ENCODE data around the gene RIPK4. TPM values are rescaled to one million over a fixed set of nuclear protein-coding genes. Genes with fewer than 3 reads are reported as not detected.
A peak's percentile ranks its signal among the peaks of the same experiment; 100 is the strongest.

Gene RIPK4
- total RNA-seq, 1 experiment from 2014 or later: 252 TPM

DNA sequence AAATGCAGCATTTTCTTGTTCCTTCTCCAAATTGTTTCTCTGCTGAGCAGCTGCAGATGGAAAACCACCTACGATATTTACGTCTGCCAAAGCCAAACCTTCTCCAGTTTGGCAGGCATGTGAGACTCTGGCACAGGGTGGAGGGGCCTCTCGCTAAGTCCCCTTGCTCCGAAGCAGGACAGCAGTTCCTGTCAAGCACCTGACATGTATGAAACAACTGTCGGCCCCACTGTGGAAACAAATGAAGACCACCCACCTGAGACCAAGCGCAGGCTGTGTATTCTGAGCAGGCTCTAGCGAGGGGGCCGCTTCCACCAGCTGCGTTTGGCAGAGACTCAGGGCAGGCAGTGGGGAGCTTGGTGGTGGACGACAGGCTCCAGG lies 74.7 kb downstream of the RIPK4 start:
- Histone ChIP-seq H3K4me1 (ENCODE audit: insufficient read depth, low read length) (peaks cover 13% of the 10 kb centered on the region), H3K9ac (ENCODE audit: low read length) (no peak overlapping the region), H3K79me2 (ENCODE audit: low read length) (no peaks in the 10 kb centered on the region), H3K27ac (ENCODE audit: low read length) (no peak overlapping the region), H3K27me3 (ENCODE audit: low read length) (no peaks in the 10 kb centered on the region), H3K9me2 (replicated peaks; ENCODE audit: low read length) (no peaks in the 10 kb centered on the region), H3K4me2 (ENCODE audit: low read length) (no peak overlapping the region), H3K9me3 (ENCODE audit: low read length) (no peaks in the 10 kb centered on the region), H2AFZ (ENCODE audit: low read length) (no peak overlapping the region), H3K36me3 (ENCODE audit: low read depth, low read length) (no peaks in the 10 kb centered on the region), H3K4me3 (ENCODE audit: low read length) (no peak overlapping the region), H3F3A (ENCODE audit: low read length, unreplicated experiment) (no peaks in the 10 kb centered on the region), H4K20me1 (ENCODE audit: low read length) (no peaks in the 10 kb centered on the region)
- BruUV-seq (replicated peaks): no TSS peak
- CTCF ChIA-PET: no interaction called here
- POLR2A ChIA-PET (ENCODE audit: unreplicated experiment): no interaction called here
- no peak for DNase-seq
- TF ChIP-seq EZH2 (IDR thresholded peaks at IDR 0.05; ENCODE audit: low read length, unreplicated experiment) (no peak), EZH2phosphoT487 (IDR thresholded peaks at IDR 0.05; ENCODE audit: borderline replicate concordance, low read length) (no peak)
- TF ChIP-seq, protein P1, sequence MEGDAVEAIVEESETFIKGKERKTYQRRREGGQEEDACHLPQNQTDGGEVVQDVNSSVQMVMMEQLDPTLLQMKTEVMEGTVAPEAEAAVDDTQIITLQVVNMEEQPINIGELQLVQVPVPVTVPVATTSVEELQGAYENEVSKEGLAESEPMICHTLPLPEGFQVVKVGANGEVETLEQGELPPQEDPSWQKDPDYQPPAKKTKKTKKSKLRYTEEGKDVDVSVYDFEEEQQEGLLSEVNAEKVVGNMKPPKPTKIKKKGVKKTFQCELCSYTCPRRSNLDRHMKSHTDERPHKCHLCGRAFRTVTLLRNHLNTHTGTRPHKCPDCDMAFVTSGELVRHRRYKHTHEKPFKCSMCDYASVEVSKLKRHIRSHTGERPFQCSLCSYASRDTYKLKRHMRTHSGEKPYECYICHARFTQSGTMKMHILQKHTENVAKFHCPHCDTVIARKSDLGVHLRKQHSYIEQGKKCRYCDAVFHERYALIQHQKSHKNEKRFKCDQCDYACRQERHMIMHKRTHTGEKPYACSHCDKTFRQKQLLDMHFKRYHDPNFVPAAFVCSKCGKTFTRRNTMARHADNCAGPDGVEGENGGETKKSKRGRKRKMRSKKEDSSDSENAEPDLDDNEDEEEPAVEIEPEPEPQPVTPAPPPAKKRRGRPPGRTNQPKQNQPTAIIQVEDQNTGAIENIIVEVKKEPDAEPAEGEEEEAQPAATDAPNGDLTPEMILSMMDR (conservative IDR thresholded peaks at IDR 0.05; ENCODE audit: low read depth, low read length): no peak
- no peak for ATAC-seq
- intact Hi-C loops (cut with micrococcal nuclease): no loop called here

DNA sequence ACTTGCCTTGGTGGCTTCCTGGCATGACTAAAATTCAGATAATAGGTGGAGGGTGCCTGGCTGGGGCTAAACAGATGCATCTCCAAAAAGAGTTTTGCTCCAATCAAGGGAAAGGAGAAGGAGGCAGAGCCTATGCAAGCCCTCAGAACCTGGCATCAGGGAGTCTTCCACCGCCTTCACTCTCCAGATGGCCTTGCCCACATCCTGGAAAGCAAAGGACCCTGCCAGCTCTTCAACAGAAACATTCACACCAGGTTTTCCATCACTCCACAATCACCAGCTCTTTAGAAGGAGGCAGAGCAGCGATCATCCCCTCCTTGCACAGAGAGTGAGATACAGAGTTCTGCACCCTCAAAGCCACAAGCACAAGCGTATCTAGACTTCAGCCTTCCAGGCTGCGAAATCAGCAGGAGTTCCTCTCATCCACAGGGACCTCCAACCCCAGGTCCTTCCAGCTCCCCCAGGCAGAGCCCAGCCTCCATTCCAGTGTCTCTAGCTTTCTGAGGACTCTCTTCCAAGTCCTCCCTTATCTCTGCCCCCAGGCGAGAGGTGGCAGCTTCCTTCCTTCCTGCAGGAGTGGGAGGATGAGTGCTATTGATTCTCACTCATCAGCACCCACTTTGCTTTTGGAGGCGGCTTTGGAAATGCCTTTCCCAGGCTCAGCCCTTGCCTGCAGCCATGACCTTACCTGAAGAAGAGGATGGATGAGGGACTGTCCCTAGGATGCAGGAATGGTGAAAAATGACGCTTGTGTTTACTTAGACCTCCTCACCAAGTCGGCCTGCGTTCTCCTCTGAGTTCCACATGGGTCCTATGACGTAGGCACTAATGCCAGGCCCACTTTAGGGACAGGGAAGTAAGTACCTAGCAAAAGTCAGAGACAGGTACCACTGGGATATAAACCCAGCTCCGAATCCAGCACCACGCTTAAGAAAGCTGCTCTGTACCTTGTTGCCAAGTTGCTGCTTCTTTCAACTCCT lies 75.4 kb downstream of the RIPK4 start:
- Histone ChIP-seq H2AFZ (ENCODE audit: low read length) (no peak overlapping the region), H3F3A (ENCODE audit: low read length, unreplicated experiment) (no peaks in the 10 kb centered on the region), H3K27me3 (ENCODE audit: low read length) (no peaks in the 10 kb centered on the region), H4K20me1 (ENCODE audit: low read length) (no peaks in the 10 kb centered on the region), H3K4me2 (ENCODE audit: low read length) (no peak overlapping the region), H3K9me3 (ENCODE audit: low read length) (no peaks in the 10 kb centered on the region), H3K36me3 (ENCODE audit: low read depth, low read length) (no peaks in the 10 kb centered on the region), H3K9ac (ENCODE audit: low read length) (no peak overlapping the region), H3K4me1 (ENCODE audit: insufficient read depth, low read length) (peaks cover 19% of the 10 kb centered on the region), H3K27ac (ENCODE audit: low read length) (no peak overlapping the region), H3K9me2 (replicated peaks; ENCODE audit: low read length) (no peaks in the 10 kb centered on the region), H3K79me2 (ENCODE audit: low read length) (no peaks in the 10 kb centered on the region), H3K4me3 (ENCODE audit: low read length) (no peak overlapping the region)
- intact Hi-C loops (cut with micrococcal nuclease): no loop called here
- ChIA-PET POLR2A (ENCODE audit: unreplicated experiment) (no interaction called here), CTCF (no interaction called here)
- no TSS peak for BruUV-seq (replicated peaks)
- ATAC-seq (no peak), DNase-seq (no peak)
- TF ChIP-seq, protein P1 (conservative IDR thresholded peaks at IDR 0.05; ENCODE audit: low read depth, low read length): no peak
- TF ChIP-seq EZH2 (IDR thresholded peaks at IDR 0.05; ENCODE audit: low read length, unreplicated experiment) (no peak), EZH2phosphoT487 (IDR thresholded peaks at IDR 0.05; ENCODE audit: borderline replicate concordance, low read length) (no peak)

Small RNA genes lying within 50 kb of the gene (microRNA-seq; reads per million reads assigned to microRNA genes)
- gene MIR6814 (ENCODE audit: unreplicated experiment): 2.5 reads per million, percentile 2 among the genes with 10 or more reads in this experiment

Other genes with a start within 250 kb of the RIPK4 start
- 13.4 and 16.8 TPM in 2 replicates for gene PRDM15, start 112.3 kb upstream of the RIPK4 start, total RNA-seq (2014; rRNA removed)
- gene C2CD2, start 187.0 kb upstream of the RIPK4 start, total RNA-seq (2014; rRNA removed): 50.4 and 81.4 TPM in 2 replicates
- 8.1 and 9.2 TPM in 2 replicates for gene ZBTB21, start 243.3 kb upstream of the RIPK4 start, total RNA-seq (2014; rRNA removed)